PC-3 (cell line): Measurements from ENCODE around the gene BEGAIN.

Experiments
- CTCF ChIP-seq: fragments of 300-600 bp; sonication (generic); conservative IDR thresholded peaks from 2 replicates; pipeline ENCODE4 v1.5.1; 2017; ENCODE audit warnings: antibody characterized with exemption, low read depth, mild to moderate bottlenecking, low read length
- EZH2 ChIP-seq: fragments of 300-600 bp; sonication (generic); IDR thresholded peaks from one replicate; pipeline ENCODE4 v1.6.1; 2017; ENCODE audit warnings: antibody characterized with exemption, mild to moderate bottlenecking, low read length; ENCODE audit not compliant: unreplicated experiment

- no peak for TF ChIP-seq EZH2
- TF ChIP-seq CTCF: no peak
Measured at GRCh38 chr14:100609331-100609870, 22.2 kb upstream of the BEGAIN start.
